Measurements from ENCODE around the gene SLC4A9. TPM values are rescaled to one million over a fixed set of nuclear protein-coding genes. Genes with fewer than 3 reads are reported as not detected.

The SLC4A9 gene
- total RNA-seq, 4 donors from 2014 or later: 0.48 to 3.0 (median 0.82) TPM; not detected in 1

GRCh38 chr5:140321796-140322195 lies 38.2 kb upstream of the SLC4A9 start:
- peak; percentile 36 for DNase-seq
- Histone ChIP-seq H3K4me3 (no peak overlapping the region), H3K9me3 (no peaks in the 10 kb centered on the region), H3K36me3 (no peaks in the 10 kb centered on the region), H3K4me1 (peaks cover 14 to 25% (median 17%) of the 10 kb centered on the region in 4 donors), H3K27ac (no peak overlapping the region), H3K27me3 (no peaks in the 10 kb centered on the region)
- intact Hi-C loops (cut with DNase I; ENCODE audit: low total_unique reads) (no loop called here), in situ Hi-C loops (cut with MboI; ENCODE audit: low pct_ligation_motif_present in 1 of 4, low pct_unique_long_range_greater_than_20kb in 1 of 4, low sequenced_read_pairs in 3 of 4) (no loop called here)
- no peak for TF ChIP-seq CTCF (IDR thresholded peaks at IDR 0.05)
- TF ChIP-seq POLR2AphosphoS5 (IDR thresholded peaks at IDR 0.05): peak in 1 of 3 donors; percentile 6
- TF ChIP-seq POLR2A (IDR thresholded peaks at IDR 0.05): no peak
- TF ChIP-seq EP300 (IDR thresholded peaks at IDR 0.05; ENCODE audit: low read depth): no peak
- WGBS, 2 donors (ENCODE audit: low coverage in 1 of 2): 50 to 77% methylated on average over 1 to 2 of the region's 2 CpGs

- Histone ChIP-seq H3K4me3 (no peak overlapping the region), H3K4me1 (peaks cover 14 to 25% (median 17%) of the 10 kb centered on the region in 4 donors), H3K27me3 (no peaks in the 10 kb centered on the region), H3K36me3 (no peaks in the 10 kb centered on the region), H3K27ac (peak overlapping the region; percentile 58 to 78 (median 68)), H3K9me3 (no peaks in the 10 kb centered on the region)
- in situ Hi-C loops (cut with MboI; ENCODE audit: low pct_ligation_motif_present in 1 of 4, low pct_unique_long_range_greater_than_20kb in 1 of 4, low sequenced_read_pairs in 3 of 4) (no loop called here), intact Hi-C loops (cut with DNase I; ENCODE audit: low total_unique reads) (no loop called here)
- TF ChIP-seq CTCF (IDR thresholded peaks at IDR 0.05) (no peak), POLR2A (IDR thresholded peaks at IDR 0.05) (no peak), EP300 (IDR thresholded peaks at IDR 0.05; ENCODE audit: low read depth) (no peak), POLR2AphosphoS5 (IDR thresholded peaks at IDR 0.05) (no peak)
- WGBS, 2 donors (ENCODE audit: low coverage in 1 of 2): 36 to 44% methylated on average over 2 to 8 of the region's 9 CpGs
- DNase-seq: no peak
These were observed 37.0 kb upstream of the SLC4A9 start for GRCh38 chr5:140322751-140323731.

GRCh38 chr5:140324041-140324600 lies 35.9 kb upstream of the SLC4A9 start:
- intact Hi-C loops (cut with DNase I; ENCODE audit: low total_unique reads) (no loop called here), in situ Hi-C loops (cut with MboI; ENCODE audit: low pct_ligation_motif_present in 1 of 4, low pct_unique_long_range_greater_than_20kb in 1 of 4, low sequenced_read_pairs in 3 of 4) (no loop called here)
- WGBS, 2 donors (ENCODE audit: low coverage in 1 of 2): 70 to 84% methylated on average over 2 to 5 of the region's 5 CpGs

More at GRCh38 chr5:140324041-140324600, 35.9 kb upstream of the SLC4A9 start:
- Histone ChIP-seq H3K4me3 (no peak overlapping the region), H3K9me3 (no peaks in the 10 kb centered on the region), H3K4me1 (peaks cover 14 to 22% (median 17%) of the 10 kb centered on the region in 4 donors), H3K27ac (peak overlapping the region; percentile 58 to 78 (median 68)), H3K36me3 (no peaks in the 10 kb centered on the region), H3K27me3 (no peaks in the 10 kb centered on the region)
- no peak for DNase-seq
- no peak for TF ChIP-seq CTCF (IDR thresholded peaks at IDR 0.05)
- TF ChIP-seq EP300 (IDR thresholded peaks at IDR 0.05; ENCODE audit: low read depth): no peak
- no peak for TF ChIP-seq POLR2A (IDR thresholded peaks at IDR 0.05)
- no peak for TF ChIP-seq POLR2AphosphoS5 (IDR thresholded peaks at IDR 0.05)

Data from transverse colon (tissue), 4 donors.